Body of pancreas (tissue), 4 donors: ENCODE results near the gene MMP2.

Source experiments
- POLR2A ChIP-seq, 3 donors: fragments of 450-650 bp; IDR thresholded peaks; one replicate each; pipeline ENCODE4 v1.6.1; 2016; ENCODE audit warnings: antibody characterized with exemption in 3 of 3, mild to moderate bottlenecking in 2 of 3
- TF ChIP-seq, protein P1 (sequence below), 7 experiments: fragments of 450-650 bp in 4 of 7; fragments of 200-600 bp in 3 of 7; sonication (generic) in 3 of 7; IDR thresholded peaks; one replicate each; pipeline ENCODE4 v1.5.1; 2016 to 2019; ENCODE audit warnings: antibody characterized with exemption in 7 of 7

GRCh38 chr16:55491691-55492090, 12.7 kb downstream of the MMP2 start:
- no peak for TF ChIP-seq POLR2A (IDR thresholded peaks at IDR 0.05)
- TF ChIP-seq, protein P1, sequence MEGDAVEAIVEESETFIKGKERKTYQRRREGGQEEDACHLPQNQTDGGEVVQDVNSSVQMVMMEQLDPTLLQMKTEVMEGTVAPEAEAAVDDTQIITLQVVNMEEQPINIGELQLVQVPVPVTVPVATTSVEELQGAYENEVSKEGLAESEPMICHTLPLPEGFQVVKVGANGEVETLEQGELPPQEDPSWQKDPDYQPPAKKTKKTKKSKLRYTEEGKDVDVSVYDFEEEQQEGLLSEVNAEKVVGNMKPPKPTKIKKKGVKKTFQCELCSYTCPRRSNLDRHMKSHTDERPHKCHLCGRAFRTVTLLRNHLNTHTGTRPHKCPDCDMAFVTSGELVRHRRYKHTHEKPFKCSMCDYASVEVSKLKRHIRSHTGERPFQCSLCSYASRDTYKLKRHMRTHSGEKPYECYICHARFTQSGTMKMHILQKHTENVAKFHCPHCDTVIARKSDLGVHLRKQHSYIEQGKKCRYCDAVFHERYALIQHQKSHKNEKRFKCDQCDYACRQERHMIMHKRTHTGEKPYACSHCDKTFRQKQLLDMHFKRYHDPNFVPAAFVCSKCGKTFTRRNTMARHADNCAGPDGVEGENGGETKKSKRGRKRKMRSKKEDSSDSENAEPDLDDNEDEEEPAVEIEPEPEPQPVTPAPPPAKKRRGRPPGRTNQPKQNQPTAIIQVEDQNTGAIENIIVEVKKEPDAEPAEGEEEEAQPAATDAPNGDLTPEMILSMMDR (IDR thresholded peaks at IDR 0.05), result no peak
